Neural cell (in vitro differentiated cells): Measurements from ENCODE around the gene ARSI.

Source experiments
- RAD21 ChIP-seq: fragments of 450-650 bp; conservative IDR thresholded peaks from 2 replicates; pipeline ENCODE4 v1.6.1; 2014; ENCODE audit warnings: antibody characterized with exemption, mild to moderate bottlenecking, moderate library complexity
- TF ChIP-seq, protein P1 (sequence below): fragments of 450-650 bp; IDR thresholded peaks from 2 replicates; pipeline ENCODE4 v1.5.1; 2014; ENCODE audit warnings: antibody characterized with exemption, mild to moderate bottlenecking, moderate library complexity; ENCODE audit not compliant: poor library complexity, severe bottlenecking

DNA sequence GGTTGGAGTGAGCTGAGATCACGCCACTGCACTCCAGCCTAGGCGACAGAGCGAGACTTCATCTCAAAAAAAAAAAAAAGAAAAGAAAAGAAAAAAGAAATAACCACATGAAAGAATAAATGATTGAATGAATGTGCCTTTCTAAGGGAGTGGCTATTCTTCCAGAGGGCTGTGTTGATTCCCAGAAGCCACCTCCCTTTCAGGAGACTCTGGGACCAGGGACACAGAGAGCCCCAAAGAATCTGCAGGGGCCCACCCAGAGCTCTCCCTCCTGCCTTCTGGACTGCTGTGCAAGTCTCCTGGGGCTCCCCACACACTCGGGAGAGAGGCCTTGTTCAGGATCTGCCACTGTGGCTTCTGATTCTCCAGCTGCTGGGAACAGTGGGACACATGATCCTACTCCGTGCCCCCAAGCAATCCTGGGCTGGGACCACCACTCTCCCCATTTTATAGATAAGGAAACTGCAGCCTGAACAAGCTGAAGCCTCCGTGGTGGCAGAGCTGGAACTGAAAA is 36.8 kb downstream of the ARSI start:
- TF ChIP-seq, protein P1, sequence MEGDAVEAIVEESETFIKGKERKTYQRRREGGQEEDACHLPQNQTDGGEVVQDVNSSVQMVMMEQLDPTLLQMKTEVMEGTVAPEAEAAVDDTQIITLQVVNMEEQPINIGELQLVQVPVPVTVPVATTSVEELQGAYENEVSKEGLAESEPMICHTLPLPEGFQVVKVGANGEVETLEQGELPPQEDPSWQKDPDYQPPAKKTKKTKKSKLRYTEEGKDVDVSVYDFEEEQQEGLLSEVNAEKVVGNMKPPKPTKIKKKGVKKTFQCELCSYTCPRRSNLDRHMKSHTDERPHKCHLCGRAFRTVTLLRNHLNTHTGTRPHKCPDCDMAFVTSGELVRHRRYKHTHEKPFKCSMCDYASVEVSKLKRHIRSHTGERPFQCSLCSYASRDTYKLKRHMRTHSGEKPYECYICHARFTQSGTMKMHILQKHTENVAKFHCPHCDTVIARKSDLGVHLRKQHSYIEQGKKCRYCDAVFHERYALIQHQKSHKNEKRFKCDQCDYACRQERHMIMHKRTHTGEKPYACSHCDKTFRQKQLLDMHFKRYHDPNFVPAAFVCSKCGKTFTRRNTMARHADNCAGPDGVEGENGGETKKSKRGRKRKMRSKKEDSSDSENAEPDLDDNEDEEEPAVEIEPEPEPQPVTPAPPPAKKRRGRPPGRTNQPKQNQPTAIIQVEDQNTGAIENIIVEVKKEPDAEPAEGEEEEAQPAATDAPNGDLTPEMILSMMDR, result no peak
- TF ChIP-seq RAD21, result no peak
